Heart left ventricle (tissue), 13 donors: Measurements from ENCODE around the gene TTC33.

Experiments
- CTCF ChIP-seq, 12 donors: fragments of 200-600 bp; sonication (generic) in 4 of 12; IDR thresholded peaks; one replicate each; pipeline versions ENCODE4 v1.5.0 to v1.8.0; 2018 to 2022; ENCODE audit warnings: antibody characterized with exemption in 12 of 12, mild to moderate bottlenecking in 5 of 12
- POLR2A ChIP-seq, 2 donors: fragments of 450-650 bp; IDR thresholded peaks; one replicate each; pipeline ENCODE4 v1.6.1; 2017; ENCODE audit warnings: antibody characterized with exemption in 2 of 2, mild to moderate bottlenecking in 2 of 2, moderate library complexity in 2 of 2
- donor health status: ischemic (EF 13 %, LVEDD 7.1; RV severe dilation, severe dysfunction).
- donor health status: DM: no; HTN: yes; CAD: no.
- donor health status: DM: no; HTN: no; CAD: no.
- donor health status: ischemic (EF 25% LVEDD 6.9; RV normal size, moderate dysfunction).
- donor health status: ischemic (EF 25% LVEDD 5.7; RV mildly dilated, moderate dysfunction).
- donor health status: ischemic (EF 35%, LVEDD 5.7; RV mildly dilated, moderate dysfunction).
- donor health status: nonischemic (EF 11% LVEDD 7.7; RV severe dilation, severe dysfunction).
- donor health status: DM: yes; HTN: yes; CAD: no.
- donor health status: PGD.
- donor health status: ischemic (EF 29% LVEDD 5.4; RV normal size, mild dysfunction).
- donor health status: nonischemic (EF 23%, LVEDD 6.1; RV moderate dilation, normal function).

- TF ChIP-seq POLR2A (IDR thresholded peaks at IDR 0.05) (no peak), CTCF (IDR thresholded peaks at IDR 0.05) (no peak)
These were observed 81.0 kb downstream of the TTC33 start for GRCh38 chr5:40674661-40675235.
